IMR-90 (cell line): ENCODE measurements around the gene CUL7. TPM values are rescaled to one million over a fixed set of nuclear protein-coding genes. Genes with fewer than 3 reads are reported as not detected.

Source experiments
- ATAC-seq: fragments of 200-7000 bp; cut with Tn5 transposase; 2 replicates; pipeline ENCODE4 v1.9.1; 2020; ENCODE audit warnings: low read depth, mild to moderate bottlenecking, moderate library complexity
- BruUV-seq: library from RNA; stranded (reverse); fragments of 400-500 nt; replicated peaks from 2 replicates; lab custom pipeline; 2021; lab: Mats Ljungman, UMichigan
- CTCF ChIA-PET: fragments of 300-600 bp; formaldehyde crosslinking; extraction: SDS; loops from one replicate; lab custom pipeline; 2021; ENCODE audit warnings: antibody characterized with exemption; lab: Yijun Ruan, JAX
- POLR2A ChIA-PET: fragments of 300-600 bp; sonication (Branson Sonifier 250); formaldehyde crosslinking; loops from one replicate; lab custom pipeline; 2022; ENCODE audit warnings: antibody characterized with exemption; ENCODE audit not compliant: unreplicated experiment; lab: Charles Lee
- DNase-seq: peaks from one replicate; pipeline ENCODE4 v3.0.0; 2013
- H2AFZ ChIP-seq: replicated peaks from 2 replicates; pipeline ENCODE3; 2013; ENCODE audit warnings: low read length, mild to moderate bottlenecking; ENCODE audit not compliant: poor library complexity
- H2AK5ac ChIP-seq: 2 replicates; pipeline ENCODE4 v1.6.1; 2013; ENCODE audit warnings: low read depth, low read length, inconsistent platforms
- H2AK9ac ChIP-seq: replicated peaks from 2 replicates; pipeline ENCODE3; 2013; ENCODE audit warnings: mild to moderate bottlenecking, low read depth, low read length, moderate library complexity; ENCODE audit not compliant: poor library complexity
- H2BK120ac ChIP-seq: 2 replicates; pipeline ENCODE4 v1.6.1; 2013; ENCODE audit warnings: low read depth, low read length, inconsistent platforms
- H2BK15ac ChIP-seq: 3 replicates; pipeline ENCODE4 v1.6.1; 2013; ENCODE audit warnings: low read depth, low read length, inconsistent platforms
- H2BK20ac ChIP-seq: 2 replicates; pipeline ENCODE4 v1.6.1; 2013; ENCODE audit warnings: low read depth, mild to moderate bottlenecking, inconsistent platforms, low read length, moderate library complexity
- H2BK5ac ChIP-seq: 2 replicates; pipeline ENCODE4 v1.6.1; 2013; ENCODE audit warnings: mild to moderate bottlenecking, low read depth, low read length, inconsistent platforms; ENCODE audit not compliant: poor library complexity, severe bottlenecking
- H3K14ac ChIP-seq: replicated peaks from 2 replicates; pipeline ENCODE4 v1.6.1; 2013; ENCODE audit warnings: low read depth, low read length, inconsistent platforms
- H3K18ac ChIP-seq: 2 replicates; pipeline ENCODE4 v1.6.1; 2013; ENCODE audit warnings: low read depth, low read length, control low read depth
- H3K23ac ChIP-seq: 2 replicates; pipeline ENCODE4 v1.6.1; 2013; ENCODE audit warnings: low read depth, low read length, inconsistent platforms
- H3K27ac ChIP-seq: 2 replicates; pipeline ENCODE4 v1.5.1; 2013; ENCODE audit warnings: mild to moderate bottlenecking, control low read depth, low read length; ENCODE audit not compliant: insufficient read depth
- H3K27me3 ChIP-seq: 2 replicates; pipeline ENCODE4 v1.6.1; 2013; ENCODE audit warnings: low read length; ENCODE audit not compliant: control insufficient read depth, insufficient read depth
- H3K36me3 ChIP-seq: 2 replicates; pipeline ENCODE4 v1.6.1; 2013; ENCODE audit warnings: low read length, mixed read lengths; ENCODE audit not compliant: control insufficient read depth, insufficient read depth
- H3K4ac ChIP-seq: 2 replicates; pipeline ENCODE4 v1.6.1; 2013; ENCODE audit warnings: low read depth, low read length, inconsistent platforms
- H3K4me1 ChIP-seq: 2 replicates; pipeline ENCODE4 v1.6.1; 2013; ENCODE audit warnings: low read length, mixed read lengths; ENCODE audit not compliant: control insufficient read depth, insufficient read depth
- H3K4me2 ChIP-seq: 2 replicates; pipeline ENCODE4 v1.6.1; 2013; ENCODE audit warnings: low read depth, mild to moderate bottlenecking, control low read depth, low read length, moderate library complexity
- H3K4me3 ChIP-seq: 2 replicates; pipeline ENCODE4 v1.5.1; 2013; ENCODE audit warnings: low read depth, mild to moderate bottlenecking, control low read depth, low read length, moderate library complexity; ENCODE audit not compliant: insufficient read depth
- H3K56ac ChIP-seq: 2 replicates; pipeline ENCODE4 v1.6.1; 2013; ENCODE audit warnings: low read length, inconsistent platforms; ENCODE audit not compliant: insufficient read depth; ENCODE audit errors: extremely low read depth
- H3K79me1 ChIP-seq, 2 experiments: 2 replicates each; pipeline ENCODE4 v1.6.1; 2013; ENCODE audit warnings: low read length in 2 of 2, inconsistent platforms in 1 of 2, low read depth in 1 of 2
- H3K9ac ChIP-seq: 2 replicates; pipeline ENCODE4 v1.6.1; 2013; ENCODE audit warnings: low read depth, low read length, control low read depth
- H3K9me1 ChIP-seq: 2 replicates; pipeline ENCODE4 v1.6.1; 2013; ENCODE audit warnings: low read length, inconsistent platforms; ENCODE audit not compliant: insufficient read depth
- H3K9me3 ChIP-seq: 2 replicates; pipeline ENCODE4 v1.6.1; 2013; ENCODE audit warnings: low read length; ENCODE audit not compliant: control insufficient read depth, insufficient read depth
- H4K20me1 ChIP-seq: 2 replicates; pipeline ENCODE4 v1.6.1; 2013; ENCODE audit warnings: low read length, inconsistent platforms; ENCODE audit not compliant: insufficient read depth
- H4K5ac ChIP-seq: 2 replicates; pipeline ENCODE4 v1.6.1; 2013; ENCODE audit warnings: mild to moderate bottlenecking, low read depth, low read length, control low read depth
- H4K8ac ChIP-seq, 2 experiments: 2 replicates each; pipeline ENCODE4 v1.6.1; 2013; ENCODE audit warnings: low read depth in 2 of 2, low read length in 2 of 2, control low read depth in 1 of 2, inconsistent platforms in 1 of 2
- H4K91ac ChIP-seq: 2 replicates; pipeline ENCODE4 v1.6.1; 2013; ENCODE audit warnings: low read depth, low read length, inconsistent platforms; ENCODE audit not compliant: insufficient read depth
- BHLHE40 ChIP-seq: fragments of 150-350 bp; IDR thresholded peaks from 2 replicates; pipeline ENCODE4 v1.6.1; 2016; ENCODE audit warnings: mild to moderate bottlenecking, low read depth, low read length
- CEBPB ChIP-seq: IDR thresholded peaks from 2 replicates; pipeline ENCODE4 v1.6.1; 2012; ENCODE audit warnings: low read depth, low read length, improper control_type of control experiment
- CHD1 ChIP-seq: IDR thresholded peaks from 2 replicates; pipeline ENCODE4 v1.6.1; 2012; ENCODE audit warnings: low read depth, low read length, improper control_type of control experiment
- FOS ChIP-seq: fragments of 150-350 bp; IDR thresholded peaks from 2 replicates; pipeline ENCODE4 v1.6.1; 2016; ENCODE audit warnings: low read depth, low read length
- MAFK ChIP-seq: IDR thresholded peaks from 2 replicates; pipeline ENCODE4 v1.6.1; 2012; ENCODE audit warnings: low read depth, low read length, improper control_type of control experiment
- MAZ ChIP-seq: IDR thresholded peaks from 2 replicates; pipeline ENCODE4 v1.6.1; 2012; ENCODE audit warnings: low read depth, mild to moderate bottlenecking, low read length, improper control_type of control experiment, moderate library complexity, borderline replicate concordance
- MXI1 ChIP-seq: IDR thresholded peaks from 2 replicates; pipeline ENCODE4 v1.6.1; 2012; ENCODE audit warnings: low read depth, mild to moderate bottlenecking, low read length, moderate library complexity, borderline replicate concordance
- NFE2L2 ChIP-seq: fragments of 150-350 bp; IDR thresholded peaks from 2 replicates; pipeline ENCODE4 v1.6.1; 2016; ENCODE audit warnings: low read depth, mild to moderate bottlenecking, low read length
- POLR2A ChIP-seq: IDR thresholded peaks from 2 replicates; pipeline ENCODE4 v1.6.1; 2012; ENCODE audit warnings: mild to moderate bottlenecking, low read depth, low read length
- RAD21 ChIP-seq: IDR thresholded peaks from 2 replicates; pipeline ENCODE4 v1.6.1; 2012; ENCODE audit warnings: low read length, improper control_type of control experiment
- RCOR1 ChIP-seq: IDR thresholded peaks from 2 replicates; pipeline ENCODE4 v1.6.1; 2012; ENCODE audit warnings: mild to moderate bottlenecking, low read length, improper control_type of control experiment; ENCODE audit not compliant: insufficient replicate concordance
- RFX5 ChIP-seq: IDR thresholded peaks from 2 replicates; pipeline ENCODE4 v1.8.0; 2012; ENCODE audit warnings: low read depth, mild to moderate bottlenecking, low read length, moderate library complexity
- SMC3 ChIP-seq: fragments of 150-350 bp; IDR thresholded peaks from 2 replicates; pipeline ENCODE4 v1.6.1; 2016; ENCODE audit warnings: low read depth, mild to moderate bottlenecking, antibody characterized with exemption, low read length, moderate library complexity
- WGBS, 2 experiments: methylation state at CpG; one replicate each; pipeline versions ENCODE4 v1.1.5 to v1.1.7; 2013; ENCODE audit warnings: missing lambda C conversion rate in 2 of 2; ENCODE audit not compliant: insufficient read length in 1 of 2; ENCODE audit errors: extremely low coverage in 2 of 2; 5-methylcytosine and 5-hydroxymethylcytosine counted together
- dilution Hi-C: fragments of 300-500 bp; cut with HindIII; formaldehyde crosslinking; loops from one replicate; pipeline ENCODE4 v1.14.3; 2018; ENCODE audit warnings: low sequenced_read_pairs; ENCODE audit not compliant: unreplicated experiment
- in situ Hi-C: fragments of 300-500 bp; cut with MboI; formaldehyde crosslinking; loops from 3 replicates; pipeline ENCODE4 v1.14.3; 2019; ENCODE audit warnings: low sequenced_read_pairs, inconsistent platforms, mixed read lengths
- intact Hi-C: fragments of 100-400 bp; cut with micrococcal nuclease; formaldehyde crosslinking; loops from 2 replicates; pipeline ENCODE4 v1.10.0; 2022
- polyA plus RNA-seq, 3 experiments: library from polyadenylated mRNA; depleted of rRNA; stranded (reverse); fragments of >200 nt; gene quantifications; 2 replicates each; pipeline ENCODE4 v1.2.3, GENCODE V29; 2012; ENCODE audit warnings: low replicate concordance in 1 of 3
- total RNA-seq: library from RNA; depleted of rRNA; stranded (reverse); fragments of >200 nt; gene quantifications from 2 replicates; pipeline ENCODE4 v1.2.3, GENCODE V29; 2012
- TF ChIP-seq, protein P1 (sequence below): fragments of 150-350 bp; IDR thresholded peaks from 2 replicates; pipeline ENCODE4 v1.6.1; 2017; ENCODE audit warnings: mild to moderate bottlenecking, antibody characterized with exemption, low read length, low read depth
- TF ChIP-seq, protein P2 (sequence below): conservative IDR thresholded peaks from 2 replicates; pipeline ENCODE4 v1.5.1; 2012; ENCODE audit warnings: mild to moderate bottlenecking, low read depth, low read length, improper control_type of control experiment
- TF ChIP-seq, protein P3 (sequence below): fragments of 150-350 bp; IDR thresholded peaks from 2 replicates; pipeline ENCODE4 v1.6.1; 2016; ENCODE audit warnings: low read depth, mild to moderate bottlenecking, low read length, moderate library complexity, borderline replicate concordance

Gene CUL7
- total and polyA plus RNA-seq, 2 of the 4 experiments (the other 2 are of a cell fraction), result 38.0 to 39.3 TPM

DNA sequence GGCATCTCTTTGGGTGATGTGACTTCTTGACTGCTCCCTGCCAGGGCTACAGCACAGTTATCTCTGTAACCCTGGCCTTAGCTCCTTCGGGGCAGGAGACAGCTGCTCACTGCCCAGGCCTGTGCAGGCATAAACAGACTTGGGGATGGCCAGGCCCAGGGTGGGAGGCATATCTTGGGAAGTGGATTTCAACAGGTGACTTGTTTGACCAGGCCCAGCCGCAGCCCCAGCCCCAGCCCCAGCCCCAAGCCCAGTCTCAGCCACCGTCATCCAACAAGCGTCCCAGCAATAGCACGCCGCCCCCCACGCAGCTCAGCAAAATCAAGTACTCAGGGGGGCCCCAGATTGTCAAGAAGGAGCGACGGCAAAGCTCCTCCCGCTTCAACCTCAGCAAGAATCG is 47.4 kb downstream of the CUL7 start:
- DNase-seq (no peak), ATAC-seq (no peak)
- Histone ChIP-seq H3K36me3 (peaks cover 48% of the 10 kb centered on the region), H3K9ac (no peak overlapping the region), H4K20me1 (no peaks in the 10 kb centered on the region; the same call in 1 of the 2 replicates), H2AK9ac (no peak overlapping the region), H2BK20ac (no peak overlapping the region), H2AFZ (no peak overlapping the region), H2BK120ac (no peak overlapping the region), H3K79me1 (peaks cover 5 to 31% of the 10 kb centered on the region in 2 experiments; a peak in 3 of 4 replicates), H3K9me1 (no peaks in the 10 kb centered on the region), H3K27ac (no peak overlapping the region), H2AK5ac (no peak overlapping the region), H3K18ac (no peak overlapping the region), H2BK5ac (no peak overlapping the region), H4K5ac (no peak overlapping the region), H4K8ac (no peak overlapping the region), H3K14ac (no peak overlapping the region), H3K4me3 (no peak overlapping the region), H3K9me3 (no peaks in the 10 kb centered on the region), H3K56ac (no peak overlapping the region), H4K91ac (no peak overlapping the region), H3K4ac (no peak overlapping the region), H3K4me2 (no peak overlapping the region), H3K4me1 (no peaks in the 10 kb centered on the region), H2BK15ac (no peak overlapping the region), H3K23ac (no peak overlapping the region), H3K27me3 (no peaks in the 10 kb centered on the region)
- CTCF ChIA-PET, result interaction anchor here (1.2 kb wide), 1 partner anchor 15 kb away, joined by 3 read pairs; no protein-coding TSS in a partner anchor
- WGBS, 2 experiments, result 95% methylated on average over 10 of the region's 11 CpGs; no CpG with 5 or more reads in 1 of the 2 experiments
- in situ Hi-C loops, result no loop called here
- intact Hi-C loops, result no loop called here
- POLR2A ChIA-PET, result no interaction called here
- dilution Hi-C loops, result no loop called here
- TF ChIP-seq CEBPB (no peak), RFX5 (no peak), BHLHE40 (no peak), SMC3 (no peak), RCOR1 (no peak), MXI1 (no peak), POLR2A (no peak), MAZ (no peak), MAFK (no peak), FOS (no peak), NFE2L2 (no peak), RAD21 (no peak), CHD1 (no peak)
- TF ChIP-seq, protein P1, sequence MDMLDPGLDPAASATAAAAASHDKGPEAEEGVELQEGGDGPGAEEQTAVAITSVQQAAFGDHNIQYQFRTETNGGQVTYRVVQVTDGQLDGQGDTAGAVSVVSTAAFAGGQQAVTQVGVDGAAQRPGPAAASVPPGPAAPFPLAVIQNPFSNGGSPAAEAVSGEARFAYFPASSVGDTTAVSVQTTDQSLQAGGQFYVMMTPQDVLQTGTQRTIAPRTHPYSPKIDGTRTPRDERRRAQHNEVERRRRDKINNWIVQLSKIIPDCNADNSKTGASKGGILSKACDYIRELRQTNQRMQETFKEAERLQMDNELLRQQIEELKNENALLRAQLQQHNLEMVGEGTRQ, result no peak
- TF ChIP-seq, protein P2, sequence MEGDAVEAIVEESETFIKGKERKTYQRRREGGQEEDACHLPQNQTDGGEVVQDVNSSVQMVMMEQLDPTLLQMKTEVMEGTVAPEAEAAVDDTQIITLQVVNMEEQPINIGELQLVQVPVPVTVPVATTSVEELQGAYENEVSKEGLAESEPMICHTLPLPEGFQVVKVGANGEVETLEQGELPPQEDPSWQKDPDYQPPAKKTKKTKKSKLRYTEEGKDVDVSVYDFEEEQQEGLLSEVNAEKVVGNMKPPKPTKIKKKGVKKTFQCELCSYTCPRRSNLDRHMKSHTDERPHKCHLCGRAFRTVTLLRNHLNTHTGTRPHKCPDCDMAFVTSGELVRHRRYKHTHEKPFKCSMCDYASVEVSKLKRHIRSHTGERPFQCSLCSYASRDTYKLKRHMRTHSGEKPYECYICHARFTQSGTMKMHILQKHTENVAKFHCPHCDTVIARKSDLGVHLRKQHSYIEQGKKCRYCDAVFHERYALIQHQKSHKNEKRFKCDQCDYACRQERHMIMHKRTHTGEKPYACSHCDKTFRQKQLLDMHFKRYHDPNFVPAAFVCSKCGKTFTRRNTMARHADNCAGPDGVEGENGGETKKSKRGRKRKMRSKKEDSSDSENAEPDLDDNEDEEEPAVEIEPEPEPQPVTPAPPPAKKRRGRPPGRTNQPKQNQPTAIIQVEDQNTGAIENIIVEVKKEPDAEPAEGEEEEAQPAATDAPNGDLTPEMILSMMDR, result no peak
- TF ChIP-seq, protein P3, sequence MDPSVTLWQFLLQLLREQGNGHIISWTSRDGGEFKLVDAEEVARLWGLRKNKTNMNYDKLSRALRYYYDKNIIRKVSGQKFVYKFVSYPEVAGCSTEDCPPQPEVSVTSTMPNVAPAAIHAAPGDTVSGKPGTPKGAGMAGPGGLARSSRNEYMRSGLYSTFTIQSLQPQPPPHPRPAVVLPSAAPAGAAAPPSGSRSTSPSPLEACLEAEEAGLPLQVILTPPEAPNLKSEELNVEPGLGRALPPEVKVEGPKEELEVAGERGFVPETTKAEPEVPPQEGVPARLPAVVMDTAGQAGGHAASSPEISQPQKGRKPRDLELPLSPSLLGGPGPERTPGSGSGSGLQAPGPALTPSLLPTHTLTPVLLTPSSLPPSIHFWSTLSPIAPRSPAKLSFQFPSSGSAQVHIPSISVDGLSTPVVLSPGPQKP, result no peak
- BruUV-seq, result no TSS peak
